Liver (tissue), 9 donors: ENCODE data around the gene TRIM67. TPM values are rescaled to one million over a fixed set of nuclear protein-coding genes. Genes with fewer than 3 reads are reported as not detected.

ENCODE experiments used
- DNase-seq: peaks from one replicate; pipeline ENCODE4 v3.0.0-alpha.2; 2017; ENCODE audit warnings: low spot score
- H3K27ac ChIP-seq, 2 donors: one replicate each; pipeline ENCODE4 v1.7.0; 2013; ENCODE audit warnings: inconsistent platforms in 2 of 2, low read length in 2 of 2, control low read depth in 1 of 2, low read depth in 1 of 2, mild to moderate bottlenecking in 1 of 2
- H3K27me3 ChIP-seq, 4 donors: one replicate each; pipeline versions ENCODE4 v1.6.1 to v1.7.0; 2013; ENCODE audit warnings: low read length in 3 of 4, inconsistent platforms in 1 of 4, mild to moderate bottlenecking in 1 of 4, moderate library complexity in 1 of 4; ENCODE audit not compliant: control insufficient read depth in 4 of 4, insufficient read depth in 4 of 4
- H3K36me3 ChIP-seq, 4 donors: one replicate each; pipeline versions ENCODE4 v1.6.1 to v1.7.0; 2013; ENCODE audit warnings: low read length in 3 of 4, mild to moderate bottlenecking in 3 of 4, low read depth in 1 of 4, moderate library complexity in 1 of 4; ENCODE audit not compliant: control insufficient read depth in 4 of 4, insufficient read depth in 3 of 4
- H3K4me1 ChIP-seq, 4 donors: one replicate each; pipeline versions ENCODE4 v1.6.1 to v1.7.0; 2013; ENCODE audit warnings: low read length in 3 of 4, mild to moderate bottlenecking in 3 of 4, moderate library complexity in 1 of 4; ENCODE audit not compliant: control insufficient read depth in 4 of 4, insufficient read depth in 4 of 4
- H3K4me3 ChIP-seq, 3 donors: one replicate each; pipeline versions ENCODE4 v1.6.1 to v1.7.0; 2013; ENCODE audit warnings: low read length in 3 of 3, control low read depth in 1 of 3, low read depth in 1 of 3, mild to moderate bottlenecking in 1 of 3
- H3K9ac ChIP-seq, 2 donors: one replicate each; pipeline ENCODE4 v1.7.0; 2013; ENCODE audit warnings: low read length in 2 of 2, mild to moderate bottlenecking in 2 of 2, moderate library complexity in 2 of 2, control low read depth in 1 of 2, low read depth in 1 of 2
- H3K9me3 ChIP-seq, 4 donors: one replicate each; pipeline versions ENCODE4 v1.6.1 to v1.7.0; 2013; ENCODE audit warnings: low read length in 3 of 4; ENCODE audit not compliant: control insufficient read depth in 4 of 4
- ATF3 ChIP-seq: IDR thresholded peaks from 2 replicates; pipeline ENCODE4 v1.6.1; 2016; ENCODE audit warnings: antibody characterized with exemption
- CTCF ChIP-seq: fragments of 150-350 bp; IDR thresholded peaks from 2 replicates; pipeline ENCODE4 v1.5.1; 2017; ENCODE audit warnings: improper control_type of control experiment, low read depth, low read length; ENCODE audit not compliant: missing input control
- EGR1 ChIP-seq, 2 donors: IDR thresholded peaks; 2 replicates each; pipeline ENCODE4 v1.6.1; 2016 to 2018; ENCODE audit warnings: antibody characterized with exemption in 2 of 2, low read depth in 2 of 2
- FOXA1 ChIP-seq: IDR thresholded peaks from 2 replicates; pipeline ENCODE4 v1.6.1; 2016; ENCODE audit warnings: antibody characterized with exemption
- FOXA2 ChIP-seq: IDR thresholded peaks from 2 replicates; pipeline ENCODE4 v1.6.1; 2016; ENCODE audit warnings: antibody characterized with exemption
- GABPA ChIP-seq, 2 donors: IDR thresholded peaks in 1 of 2; conservative IDR thresholded peaks in 1 of 2; 2 replicates each; pipeline ENCODE4 v1.6.1; 2016; ENCODE audit warnings: antibody characterized with exemption in 2 of 2, mild to moderate bottlenecking in 1 of 2, moderate library complexity in 1 of 2
- HNF4A ChIP-seq, 2 donors: conservative IDR thresholded peaks; 2 replicates each; pipeline ENCODE4 v1.6.1; 2016; ENCODE audit warnings: antibody characterized with exemption in 2 of 2, mild to moderate bottlenecking in 2 of 2
- JUND ChIP-seq, 2 donors: IDR thresholded peaks; 2 replicates each; pipeline ENCODE4 v1.6.1; 2016; ENCODE audit warnings: antibody characterized with exemption in 2 of 2
- MAX ChIP-seq: IDR thresholded peaks from 2 replicates; pipeline ENCODE4 v1.6.1; 2016; ENCODE audit warnings: antibody characterized with exemption
- NR2F2 ChIP-seq: IDR thresholded peaks from 2 replicates; pipeline ENCODE4 v1.6.1; 2016; ENCODE audit warnings: antibody characterized with exemption
- RAD21 ChIP-seq, 2 donors: IDR thresholded peaks; 2 replicates each; pipeline ENCODE4 v1.6.1; 2016; ENCODE audit warnings: antibody characterized with exemption in 2 of 2, mild to moderate bottlenecking in 2 of 2
- REST ChIP-seq: IDR thresholded peaks from 2 replicates; pipeline ENCODE4 v1.6.1; 2016; ENCODE audit warnings: antibody characterized with exemption, mild to moderate bottlenecking
- RXRA ChIP-seq, 2 donors: IDR thresholded peaks; 2 replicates each; pipeline ENCODE4 v1.6.1; 2017 to 2018; ENCODE audit warnings: antibody characterized with exemption in 2 of 2, mild to moderate bottlenecking in 1 of 2
- SP1 ChIP-seq: IDR thresholded peaks from 2 replicates; pipeline ENCODE4 v1.6.1; 2018; ENCODE audit warnings: antibody characterized with exemption, mild to moderate bottlenecking
- TAF1 ChIP-seq: conservative IDR thresholded peaks from 2 replicates; pipeline ENCODE4 v1.6.1; 2016; ENCODE audit warnings: antibody characterized with exemption, mild to moderate bottlenecking
- YY1 ChIP-seq: IDR thresholded peaks from 2 replicates; pipeline ENCODE4 v1.6.1; 2016; ENCODE audit warnings: antibody characterized with exemption, mild to moderate bottlenecking
- ZBTB33 ChIP-seq: IDR thresholded peaks from 2 replicates; pipeline ENCODE4 v1.6.1; 2016; ENCODE audit warnings: antibody characterized with exemption
- WGBS: extraction: QIAGEN DNeasy Blood & Tissue Kit; methylation state at CpG from one replicate; pipeline ENCODE4 v1.1.7; 2013; 5-methylcytosine and 5-hydroxymethylcytosine counted together
- polyA plus RNA-seq, 2 donors: library from polyadenylated mRNA; stranded (reverse) in 1 of 2; unstranded in 1 of 2; fragments of 200-250 nt in 1 of 2; fragments of >200 nt in 1 of 2; fragmentation: Nextera tagmentation in 1 of 2; extraction: Ambion mirVana in 1 of 2; gene quantifications; one replicate each; pipeline versions ENCODE4 v1.2.1 to v1.2.3, GENCODE V29; 2013 to 2015
- total RNA-seq, 2 donors: library from RNA; depleted of rRNA; stranded (reverse); fragments of >200 nt; gene quantifications; one replicate each; pipeline ENCODE4 v1.2.3, GENCODE V29; 2014
- donor health status: healthy.
- donor health status: healthy.
- donor health status: healthy.
- donor health status: healthy.
- donor health status: healthy.

TRIM67 gene
- total and polyA plus RNA-seq, 4 donors, result under 0.01 to 0.05 TPM; not detected in 2

- DNase-seq, result no peak
- no peak overlapping the region for H3K9ac ChIP-seq
- H3K27ac ChIP-seq, result no peak overlapping the region
- no peak for TF ChIP-seq ZBTB33
- TF ChIP-seq CTCF, result no peak
- TF ChIP-seq SP1, result peak; percentile 17
- no peak for TF ChIP-seq ATF3
- TF ChIP-seq MAX, result no peak
- TF ChIP-seq JUND (IDR thresholded peaks at IDR 0.05), result no peak
- TF ChIP-seq HNF4A (conservative IDR thresholded peaks at IDR 0.05), result peak in 1 of 2 donors; percentile 18
- peak; percentile 32 to 59 for TF ChIP-seq RXRA (IDR thresholded peaks at IDR 0.05)
- H3K4me1 ChIP-seq, result peaks cover 0 to 14% (median 1%) of the 10 kb centered on the region in 4 donors
- peaks cover 3 to 14% (median 9%) of the 10 kb centered on the region in 4 donors for H3K36me3 ChIP-seq
- H3K9me3 ChIP-seq, result no peaks in the 10 kb centered on the region
- WGBS, result 70% methylated on average over 10 of the region's 10 CpGs
- no peaks in the 10 kb centered on the region for H3K27me3 ChIP-seq
- no peak overlapping the region for H3K4me3 ChIP-seq
Measured at GRCh38 chr1:231219422-231220401, 57.9 kb downstream of the TRIM67 start.

GRCh38 chr1:231220801-231221200, 58.9 kb downstream of the TRIM67 start:
- DNase-seq, result no peak
- H3K4me1 ChIP-seq, result peaks cover 0 to 14% (median 1%) of the 10 kb centered on the region in 4 donors
- WGBS, result 83% methylated on average over 11 of the region's 11 CpGs
- H3K36me3 ChIP-seq, result peaks cover 8 to 25% (median 17%) of the 10 kb centered on the region in 4 donors
- H3K27ac ChIP-seq, result no peak overlapping the region
- no peaks in the 10 kb centered on the region for H3K9me3 ChIP-seq
- H3K9ac ChIP-seq, result no peak overlapping the region
- H3K4me3 ChIP-seq, result no peak overlapping the region
- H3K27me3 ChIP-seq, result no peaks in the 10 kb centered on the region
- no peak for TF ChIP-seq ZBTB33
- TF ChIP-seq CTCF, result no peak
- TF ChIP-seq YY1, result no peak
- no peak for TF ChIP-seq REST
- no peak for TF ChIP-seq TAF1
- no peak for TF ChIP-seq FOXA2
- no peak for TF ChIP-seq MAX
- TF ChIP-seq RXRA (IDR thresholded peaks at IDR 0.05), result no peak
- no peak for TF ChIP-seq JUND (IDR thresholded peaks at IDR 0.05)
- no peak for TF ChIP-seq HNF4A (conservative IDR thresholded peaks at IDR 0.05)
- no peak for TF ChIP-seq SP1
- TF ChIP-seq GABPA (IDR thresholded peaks at IDR 0.05 in 1 of 2, conservative IDR thresholded peaks at IDR 0.05 in 1 of 2), result no peak
- TF ChIP-seq EGR1 (IDR thresholded peaks at IDR 0.05; ENCODE audit: low read depth in 2 of 2), result no peak
- no peak for TF ChIP-seq FOXA1
- TF ChIP-seq NR2F2, result no peak
- TF ChIP-seq RAD21 (IDR thresholded peaks at IDR 0.05), result no peak
